Suprapubic skin (tissue), 4 donors: ENCODE results near the gene LMF1.

Source experiments
- POLR2A ChIP-seq, 2 donors: fragments of 450-650 bp; IDR thresholded peaks; one replicate each; pipeline ENCODE4 v1.6.1; 2017; ENCODE audit warnings: antibody characterized with exemption in 2 of 2, mild to moderate bottlenecking in 2 of 2, moderate library complexity in 2 of 2
- POLR2AphosphoS5 ChIP-seq, 3 donors: sonication (generic); formaldehyde crosslinking; IDR thresholded peaks; one replicate each; pipeline ENCODE4 v1.6.1; 2017; ENCODE audit warnings: antibody characterized with exemption in 3 of 3
- TF ChIP-seq, protein P1 (sequence below), 2 donors: fragments of 200-600 bp in 1 of 2; fragments of 450-650 bp in 1 of 2; sonication (generic) in 1 of 2; IDR thresholded peaks; one replicate each; pipeline ENCODE4 v1.5.1; 2016 to 2019; ENCODE audit warnings: antibody characterized with exemption in 2 of 2, mild to moderate bottlenecking in 1 of 2, moderate library complexity in 1 of 2

DNA sequence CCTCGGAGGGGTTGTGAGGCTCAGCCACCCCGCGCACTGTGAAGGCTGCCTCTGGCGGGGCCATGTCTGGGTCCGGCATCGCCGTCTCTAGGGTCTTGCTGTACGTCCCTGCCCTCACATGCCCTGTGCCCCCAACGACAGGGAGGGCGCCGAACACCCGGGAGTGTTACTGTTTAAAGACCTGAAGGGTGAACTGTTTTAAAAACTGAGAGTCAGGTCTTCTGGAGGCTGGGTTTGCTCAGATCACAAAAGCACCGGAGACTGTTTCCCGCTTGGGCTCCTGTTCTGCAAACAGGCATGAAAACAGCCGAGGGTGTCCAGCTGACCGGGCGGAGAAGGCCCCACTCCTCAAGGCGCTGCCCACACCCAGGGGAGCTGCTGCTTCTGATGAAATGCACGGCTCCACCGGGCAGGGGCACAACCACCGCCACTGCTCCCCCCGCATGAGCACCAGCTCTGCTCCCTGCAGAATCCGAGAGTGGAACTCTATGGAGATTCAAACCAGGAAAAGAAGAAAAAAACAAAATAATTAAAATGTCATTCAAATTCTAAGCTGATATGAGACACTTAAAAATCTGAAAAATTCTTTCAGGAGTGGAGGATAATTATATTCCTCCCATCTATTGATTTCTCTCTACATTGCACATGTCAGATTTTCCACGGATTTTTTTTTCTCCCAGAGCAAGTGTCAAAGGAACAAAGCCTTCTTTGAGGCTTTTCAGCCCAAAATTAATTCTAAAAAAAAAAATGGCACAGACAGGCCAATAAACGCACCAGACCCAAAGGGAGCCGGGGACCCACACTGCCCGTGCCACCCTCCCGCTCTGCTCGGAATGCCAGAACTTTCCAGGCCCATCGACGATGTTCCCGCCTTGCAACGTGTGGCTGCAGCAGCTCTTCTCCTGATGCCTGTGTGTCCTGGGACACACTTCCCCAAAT, 74.3 kb downstream of the LMF1 start:
- TF ChIP-seq POLR2AphosphoS5 (IDR thresholded peaks at IDR 0.05) (no peak), POLR2A (IDR thresholded peaks at IDR 0.05) (no peak)
- TF ChIP-seq, protein P1, sequence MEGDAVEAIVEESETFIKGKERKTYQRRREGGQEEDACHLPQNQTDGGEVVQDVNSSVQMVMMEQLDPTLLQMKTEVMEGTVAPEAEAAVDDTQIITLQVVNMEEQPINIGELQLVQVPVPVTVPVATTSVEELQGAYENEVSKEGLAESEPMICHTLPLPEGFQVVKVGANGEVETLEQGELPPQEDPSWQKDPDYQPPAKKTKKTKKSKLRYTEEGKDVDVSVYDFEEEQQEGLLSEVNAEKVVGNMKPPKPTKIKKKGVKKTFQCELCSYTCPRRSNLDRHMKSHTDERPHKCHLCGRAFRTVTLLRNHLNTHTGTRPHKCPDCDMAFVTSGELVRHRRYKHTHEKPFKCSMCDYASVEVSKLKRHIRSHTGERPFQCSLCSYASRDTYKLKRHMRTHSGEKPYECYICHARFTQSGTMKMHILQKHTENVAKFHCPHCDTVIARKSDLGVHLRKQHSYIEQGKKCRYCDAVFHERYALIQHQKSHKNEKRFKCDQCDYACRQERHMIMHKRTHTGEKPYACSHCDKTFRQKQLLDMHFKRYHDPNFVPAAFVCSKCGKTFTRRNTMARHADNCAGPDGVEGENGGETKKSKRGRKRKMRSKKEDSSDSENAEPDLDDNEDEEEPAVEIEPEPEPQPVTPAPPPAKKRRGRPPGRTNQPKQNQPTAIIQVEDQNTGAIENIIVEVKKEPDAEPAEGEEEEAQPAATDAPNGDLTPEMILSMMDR (IDR thresholded peaks at IDR 0.05): no peak
